RPMI7951 (cell line): Measurements from ENCODE around the gene FYB1. TPM values are rescaled to one million over a fixed set of nuclear protein-coding genes. Genes with fewer than 3 reads are reported as not detected.
"Not testable (repeated sequence)": the region's sequence is repeated elsewhere in the genome, so short reads cannot be mapped to it uniquely, and the experiment has no call there.

Experiments used
- DNase-seq: peaks from one replicate; pipeline ENCODE4 v3.0.0-alpha.2; 2012; ENCODE audit warnings: low read depth
- total RNA-seq: library from RNA; depleted of rRNA; stranded (reverse); fragments of >200 nt; shearing (Covaris generic); gene quantifications from 2 replicates; pipeline ENCODE4 v1.2.3, GENCODE V29; 2014

Gene FYB1
- total RNA-seq, 1 experiment from 2014 or later: 0.60 TPM

GRCh38 chr5:39187831-39188731 lies 31.3 kb downstream of the FYB1 start:
- DNase-seq: no peak

- DNase-seq: no peak
Observed at GRCh38 chr5:39186722-39187539, 32.4 kb downstream of the FYB1 start.

DNA sequence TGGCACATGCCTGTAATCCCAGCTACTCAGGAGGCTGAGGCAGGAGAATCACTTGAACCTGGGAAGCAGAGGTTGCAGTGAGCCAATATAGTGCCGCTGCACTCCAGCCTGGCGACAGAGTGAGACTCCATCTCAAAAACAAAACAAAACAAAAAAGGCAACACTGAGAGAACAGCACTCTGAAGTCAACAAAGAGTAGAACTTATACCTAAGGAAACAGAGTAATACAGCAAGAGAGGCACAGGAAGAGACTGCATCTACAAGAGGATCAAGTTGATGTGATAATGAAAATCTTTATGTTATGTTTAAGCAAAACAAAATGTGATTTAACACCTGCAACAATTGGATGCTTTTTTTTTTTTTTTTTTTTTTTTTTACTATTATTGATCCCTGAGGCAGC lies 33.1 kb downstream of the FYB1 start:
- DNase-seq: no peak

GRCh38 chr5:39185761-39186160 lies 33.6 kb downstream of the FYB1 start:
- no peak for DNase-seq

GRCh38 chr5:39179561-39179960 lies 39.8 kb downstream of the FYB1 start:
- not testable (repeated sequence) for DNase-seq

- DNase-seq: no peak
Observed at GRCh38 chr5:39178861-39179260, 40.5 kb downstream of the FYB1 start.

DNA sequence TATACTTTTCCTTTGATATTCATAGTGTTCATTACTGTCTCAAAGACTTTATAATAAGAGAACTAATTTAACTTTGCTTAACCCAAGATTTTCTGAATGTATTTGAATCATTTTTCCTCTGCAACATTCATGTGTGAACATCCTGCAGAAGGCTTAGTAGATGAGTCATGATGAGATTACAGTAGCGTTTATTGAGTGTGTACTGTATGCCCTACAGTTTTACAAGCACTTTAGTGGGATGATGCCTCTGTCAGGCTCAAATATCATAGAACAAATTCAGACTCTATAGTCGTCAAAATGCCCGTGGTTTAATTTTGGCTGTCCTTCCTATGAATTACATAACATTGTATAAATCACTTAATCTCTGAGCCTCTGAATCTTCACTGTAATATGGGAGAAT lies 41.2 kb downstream of the FYB1 start:
- DNase-seq: peak; percentile 50

DNA sequence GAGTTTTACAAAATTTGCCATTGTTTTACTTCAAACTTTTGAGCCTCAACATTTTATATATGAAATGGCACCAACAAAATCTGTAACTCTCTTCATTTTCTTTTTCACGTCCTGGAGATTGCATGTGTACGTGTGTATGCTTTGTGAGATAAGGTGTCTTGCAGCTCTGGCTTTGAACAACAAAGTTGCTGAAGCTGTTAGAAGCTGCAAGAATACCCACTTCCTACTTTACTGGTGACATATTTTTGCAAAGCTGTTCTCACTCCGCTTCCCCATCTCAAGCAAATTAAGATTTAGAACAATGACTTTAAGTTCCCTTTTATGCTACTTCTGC lies 41.8 kb downstream of the FYB1 start:
- DNase-seq: no peak

DNA sequence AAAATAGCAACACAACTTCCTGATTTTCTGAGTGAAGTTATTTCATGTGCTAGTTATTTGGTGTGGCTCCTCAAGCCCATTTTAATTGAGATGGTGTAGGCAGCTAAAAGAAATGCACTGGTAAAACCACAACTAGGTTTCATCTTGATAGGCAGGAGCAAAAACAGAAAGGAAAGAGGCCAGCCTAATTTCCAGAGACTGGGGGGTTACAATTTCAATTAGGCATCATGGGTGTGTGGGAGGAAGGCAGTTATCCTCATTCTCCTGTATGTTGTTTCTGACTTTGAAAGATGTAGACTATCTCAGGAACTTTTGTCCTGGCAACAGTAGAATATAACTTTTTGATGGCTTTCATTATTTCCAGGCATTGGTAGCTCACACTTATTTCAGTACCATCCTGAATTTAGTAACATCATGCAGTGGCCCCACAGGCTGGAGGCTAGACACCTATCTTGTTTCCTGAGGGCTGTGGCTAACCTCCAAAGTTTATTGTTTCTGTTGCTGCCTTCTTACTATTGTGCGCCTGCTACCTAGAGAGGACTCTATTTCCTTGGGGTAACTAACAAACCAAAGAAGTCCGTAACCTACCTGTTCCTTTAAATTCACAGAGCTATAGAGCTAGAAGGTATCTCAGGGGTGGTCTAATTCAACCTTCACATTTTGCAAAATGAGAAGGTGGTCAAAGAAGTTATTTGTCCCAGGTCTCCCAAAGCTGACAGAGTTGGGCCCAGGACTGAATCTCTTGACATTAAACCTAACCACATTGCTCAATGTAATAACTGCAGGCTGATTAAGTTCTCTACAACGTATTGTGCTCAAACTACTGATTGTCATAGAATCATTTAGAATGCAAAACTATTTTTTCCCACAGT lies 42.4 kb downstream of the FYB1 start:
- DNase-seq: no peak

GRCh38 chr5:39175273-39175955 lies 43.9 kb downstream of the FYB1 start:
- DNase-seq: no peak

GRCh38 chr5:39173069-39173468 lies 46.3 kb downstream of the FYB1 start:
- no peak for DNase-seq

DNA sequence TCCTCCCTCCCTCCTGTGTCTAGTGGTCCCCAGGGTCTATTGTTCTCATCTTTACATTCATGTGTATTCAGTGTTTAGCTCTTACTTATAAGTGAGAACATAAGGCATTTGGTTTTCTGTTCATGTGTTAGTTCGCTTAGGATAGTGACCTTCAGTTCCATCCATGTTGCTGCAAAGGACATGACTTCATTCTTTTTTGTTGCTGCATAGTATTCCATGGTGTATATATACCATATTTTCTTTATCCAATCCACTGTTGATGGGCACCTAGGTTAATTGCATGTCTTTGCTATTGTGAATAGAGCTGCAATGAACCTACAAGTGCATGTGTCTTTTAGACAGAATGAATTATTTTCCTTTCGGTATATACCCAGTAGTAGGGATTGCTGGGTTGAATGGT lies 46.8 kb downstream of the FYB1 start:
- DNase-seq: no peak

DNA sequence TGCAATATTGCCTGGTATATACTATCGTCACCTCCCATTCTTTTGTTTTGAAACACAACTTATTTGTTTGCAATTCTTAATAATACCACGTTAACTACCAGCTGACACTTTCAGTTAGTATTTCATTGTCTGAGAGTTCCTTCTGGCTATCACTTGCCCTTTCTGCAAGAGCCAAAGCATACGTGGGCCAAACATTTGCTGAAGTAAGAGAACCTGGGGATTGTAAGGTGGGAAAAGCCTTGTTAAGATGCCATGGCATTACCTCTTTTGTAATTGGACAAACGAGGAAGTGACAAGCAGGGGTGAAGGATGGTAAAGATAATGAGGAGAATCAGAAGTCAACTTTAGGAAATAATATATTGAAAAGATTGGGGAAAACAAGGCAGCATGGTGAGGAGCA lies 47.7 kb downstream of the FYB1 start:
- no peak for DNase-seq

DNA sequence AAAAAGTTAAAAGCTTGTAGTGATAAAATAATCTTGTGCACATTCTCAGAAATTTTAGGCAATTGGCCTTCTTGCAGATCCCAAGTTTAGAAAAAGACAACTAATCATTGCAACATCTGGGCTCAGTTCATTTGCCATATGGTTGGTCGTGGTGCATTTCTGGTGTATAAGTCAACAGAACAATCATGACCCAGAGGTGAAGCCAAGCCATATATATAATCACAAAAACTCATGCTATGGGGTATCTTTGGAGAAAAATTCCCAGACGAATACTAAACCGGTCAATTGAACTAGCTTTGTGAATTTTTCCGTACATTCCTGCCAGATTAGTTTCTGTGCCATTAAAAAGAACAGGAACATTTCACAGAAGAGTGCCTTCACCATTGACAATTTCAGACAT lies 50.3 kb downstream of the FYB1 start:
- peak; percentile 54 for DNase-seq

DNA sequence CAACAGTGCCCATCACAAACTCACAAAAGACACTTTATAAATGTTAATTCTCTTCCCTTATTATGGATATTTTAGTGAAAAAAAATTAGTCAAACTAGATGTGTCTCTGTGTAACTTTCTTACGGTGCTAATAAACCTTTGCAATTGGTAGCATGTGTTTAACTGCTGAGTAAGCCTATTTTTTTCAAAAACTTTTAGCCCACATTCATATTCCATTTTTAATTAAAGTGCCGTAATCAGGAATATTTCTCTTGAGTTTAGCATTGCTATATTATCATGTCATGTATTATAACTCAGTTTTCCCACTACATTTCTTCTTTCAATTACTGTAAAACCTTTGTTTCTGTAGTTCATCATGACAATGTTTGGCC lies 51.4 kb downstream of the FYB1 start:
- DNase-seq: no peak

DNA sequence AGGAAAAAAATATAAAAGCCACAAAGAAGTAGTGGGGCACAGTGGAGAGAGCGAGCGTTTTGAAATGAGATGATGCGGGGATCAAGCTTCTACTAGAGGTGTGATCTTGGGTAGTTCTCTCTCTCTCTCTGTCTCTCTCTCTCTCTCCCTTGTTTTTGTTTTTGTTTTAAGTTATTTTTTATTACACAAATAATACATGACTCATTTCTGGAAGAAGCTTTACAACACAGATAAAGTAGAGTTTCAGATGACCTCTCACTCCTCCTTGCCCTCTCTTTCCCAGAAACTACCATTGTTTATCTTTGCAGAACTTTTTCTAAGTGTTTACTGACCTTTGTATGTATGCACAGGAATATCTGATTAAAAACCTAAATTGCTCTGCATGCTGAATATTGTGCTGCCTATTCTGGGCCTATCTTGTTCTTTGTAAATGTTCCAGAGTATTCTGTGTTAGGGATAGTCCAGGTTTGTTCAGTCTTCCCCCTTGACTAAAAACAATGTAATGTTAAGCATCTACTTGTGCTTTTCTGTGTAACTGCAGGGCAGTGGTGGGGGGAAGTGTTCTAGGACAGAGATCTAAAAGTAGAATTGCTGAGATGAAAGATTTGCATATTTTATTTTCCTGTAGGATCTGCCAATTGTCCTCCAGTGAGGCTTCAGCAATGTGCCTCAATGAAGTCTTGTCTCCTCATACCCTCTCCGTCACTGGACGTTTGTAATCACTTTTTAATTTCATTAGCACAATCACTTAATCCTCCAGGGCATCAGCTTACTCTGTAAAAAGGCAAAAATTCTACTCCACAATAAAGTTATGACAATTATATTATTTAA lies 52.0 kb downstream of the FYB1 start:
- no peak for DNase-seq

- no peak for DNase-seq
Observed at GRCh38 chr5:39164529-39165402, 54.6 kb downstream of the FYB1 start.

DNA sequence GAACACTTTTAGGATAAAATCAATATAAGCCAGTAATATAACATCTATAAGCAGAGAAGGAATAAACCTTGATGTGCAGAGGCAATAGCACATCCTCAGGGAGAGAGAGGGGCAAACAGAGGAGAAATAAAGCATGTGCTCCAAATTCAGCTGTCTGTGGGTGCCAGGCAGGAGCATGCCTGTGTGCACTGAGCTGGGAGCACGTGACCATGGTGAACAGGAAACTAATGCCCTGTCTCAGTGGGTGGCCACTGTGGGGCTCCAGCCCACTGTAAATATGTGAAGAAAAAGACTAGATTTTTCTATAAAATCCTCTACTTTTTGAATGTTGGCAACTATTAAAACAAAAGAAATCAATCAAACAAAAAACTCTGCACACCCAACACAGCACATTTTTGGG lies 55.3 kb downstream of the FYB1 start:
- DNase-seq: no peak

DNA sequence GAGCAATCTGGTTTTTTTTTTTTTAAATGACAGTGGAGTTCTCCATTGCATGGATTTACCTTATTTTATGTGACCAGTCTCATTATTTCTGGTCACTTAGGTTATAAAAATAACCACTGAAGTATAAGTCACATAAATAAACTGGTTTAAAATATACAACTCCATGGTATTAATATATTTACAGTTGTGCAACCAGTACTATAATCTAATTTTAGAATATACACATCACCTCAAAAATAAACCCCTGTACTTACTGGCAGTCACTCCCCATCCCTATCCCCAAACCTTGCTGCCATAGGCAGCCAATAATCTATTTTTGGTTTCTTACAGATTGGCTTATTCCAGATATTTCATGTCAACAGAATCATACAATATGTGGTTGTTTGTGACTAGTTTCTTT lies 57.8 kb downstream of the FYB1 start:
- no peak for DNase-seq
